A549 (cell line): ENCODE data around the gene MAP3K5.

ENCODE experiments used
- MAFK ChIP-seq: fragments of 450-650 bp; IDR thresholded peaks from 2 replicates; pipeline ENCODE4 v1.6.1; 2014; ENCODE audit not compliant: partially characterized antibody
- NFE2L2 ChIP-seq: fragments of 150-350 bp; conservative IDR thresholded peaks from 2 replicates; pipeline ENCODE4 v1.6.1; 2014; ENCODE audit warnings: low read length
- TF ChIP-seq, protein P1 (sequence below): fragments of >200 bp; sonication (Bioruptor Twin); formaldehyde crosslinking; IDR thresholded peaks from 3 replicates; pipeline ENCODE4 v1.5.1; 2016
- TF ChIP-seq, protein P2 (sequence below): fragments of 450-650 bp; IDR thresholded peaks from 2 replicates; pipeline ENCODE4 v1.6.1; 2014; ENCODE audit warnings: antibody characterized with exemption

DNA sequence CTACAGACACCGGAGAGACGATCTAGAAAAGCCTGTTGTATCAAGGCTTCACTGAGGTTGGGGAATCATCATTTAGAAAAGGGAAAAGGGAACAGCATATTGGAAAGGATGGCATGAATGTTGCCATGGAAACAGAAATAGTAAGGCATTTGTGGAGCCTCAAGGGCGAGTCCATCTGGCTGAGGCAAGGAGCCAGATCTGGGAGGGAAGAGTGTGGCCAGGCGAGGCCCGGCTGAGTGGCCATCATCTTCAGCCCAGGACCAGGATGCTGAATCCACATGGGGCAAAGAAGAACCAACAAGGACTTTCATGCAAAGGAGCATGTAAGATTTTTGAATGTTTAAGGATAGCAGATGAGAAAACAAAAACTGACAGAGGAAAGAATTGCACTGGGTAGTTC is 85.8 kb downstream of the MAP3K5 start:
- TF ChIP-seq NFE2L2 (no peak), MAFK (no peak)
- TF ChIP-seq, protein P1, sequence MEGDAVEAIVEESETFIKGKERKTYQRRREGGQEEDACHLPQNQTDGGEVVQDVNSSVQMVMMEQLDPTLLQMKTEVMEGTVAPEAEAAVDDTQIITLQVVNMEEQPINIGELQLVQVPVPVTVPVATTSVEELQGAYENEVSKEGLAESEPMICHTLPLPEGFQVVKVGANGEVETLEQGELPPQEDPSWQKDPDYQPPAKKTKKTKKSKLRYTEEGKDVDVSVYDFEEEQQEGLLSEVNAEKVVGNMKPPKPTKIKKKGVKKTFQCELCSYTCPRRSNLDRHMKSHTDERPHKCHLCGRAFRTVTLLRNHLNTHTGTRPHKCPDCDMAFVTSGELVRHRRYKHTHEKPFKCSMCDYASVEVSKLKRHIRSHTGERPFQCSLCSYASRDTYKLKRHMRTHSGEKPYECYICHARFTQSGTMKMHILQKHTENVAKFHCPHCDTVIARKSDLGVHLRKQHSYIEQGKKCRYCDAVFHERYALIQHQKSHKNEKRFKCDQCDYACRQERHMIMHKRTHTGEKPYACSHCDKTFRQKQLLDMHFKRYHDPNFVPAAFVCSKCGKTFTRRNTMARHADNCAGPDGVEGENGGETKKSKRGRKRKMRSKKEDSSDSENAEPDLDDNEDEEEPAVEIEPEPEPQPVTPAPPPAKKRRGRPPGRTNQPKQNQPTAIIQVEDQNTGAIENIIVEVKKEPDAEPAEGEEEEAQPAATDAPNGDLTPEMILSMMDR = no peak
- TF ChIP-seq, protein P2, sequence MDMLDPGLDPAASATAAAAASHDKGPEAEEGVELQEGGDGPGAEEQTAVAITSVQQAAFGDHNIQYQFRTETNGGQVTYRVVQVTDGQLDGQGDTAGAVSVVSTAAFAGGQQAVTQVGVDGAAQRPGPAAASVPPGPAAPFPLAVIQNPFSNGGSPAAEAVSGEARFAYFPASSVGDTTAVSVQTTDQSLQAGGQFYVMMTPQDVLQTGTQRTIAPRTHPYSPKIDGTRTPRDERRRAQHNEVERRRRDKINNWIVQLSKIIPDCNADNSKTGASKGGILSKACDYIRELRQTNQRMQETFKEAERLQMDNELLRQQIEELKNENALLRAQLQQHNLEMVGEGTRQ = no peak
